HEK293 (cell line): ENCODE data around the gene MAP4K2.

Experiments used
- CTCF ChIA-PET: fragments of 350-600 bp; formaldehyde crosslinking; extraction: SDS; loops from one replicate; lab custom pipeline; 2021; ENCODE audit warnings: antibody characterized with exemption; lab: Yijun Ruan, JAX
- POLR2A ChIA-PET: fragments of 300-600 bp; formaldehyde crosslinking; extraction: SDS; loops from one replicate; lab custom pipeline; 2020; ENCODE audit warnings: antibody characterized with exemption, inconsistent platforms; lab: Yijun Ruan, JAX
- H3K27ac ChIP-seq: fragments of 200-500 bp; sonication (Bioruptor generic); 2 replicates; pipeline ENCODE4 v1.5.1; 2014; ENCODE audit warnings: low read depth, low read length, control low read depth, inconsistent platforms; ENCODE audit errors: extremely low read depth
- H3K36me3 ChIP-seq, 2 experiments: fragments of 200-500 bp in 1 of 2; sonication (Bioruptor generic) in 1 of 2; 1 replicate in 1 of 2; 2 replicates in 1 of 2; pipeline ENCODE4 v1.5.1; 2014 to 2017; ENCODE audit warnings: inconsistent platforms in 2 of 2, low read length in 2 of 2; ENCODE audit not compliant: control insufficient read depth in 2 of 2, insufficient read depth in 1 of 2
- H3K4me1 ChIP-seq: fragments of 200-500 bp; sonication (Bioruptor generic); 2 replicates; pipeline ENCODE4 v1.5.1; 2014; ENCODE audit warnings: mild to moderate bottlenecking, low read length, inconsistent platforms; ENCODE audit not compliant: control insufficient read depth, insufficient read depth
- H3K4me3 ChIP-seq: 2 replicates; pipeline ENCODE4 v1.5.1; 2011; ENCODE audit warnings: low read depth, mild to moderate bottlenecking, control low read depth, low read length, moderate library complexity
- H3K9me3 ChIP-seq: fragments of 200-500 bp; sonication (Bioruptor generic); 2 replicates; pipeline ENCODE4 v1.5.1; 2014; ENCODE audit warnings: low read depth, low read length, inconsistent platforms; ENCODE audit not compliant: control insufficient read depth, insufficient read depth
- GLIS1 ChIP-seq: fragments of 450-650 bp; formaldehyde crosslinking; IDR thresholded peaks from 2 replicates; pipeline ENCODE4 v1.5.1; 2016; ENCODE audit warnings: missing biosample characterization, missing genetic modification characterization
- GLIS2 ChIP-seq: fragments of 450-650 bp; formaldehyde crosslinking; IDR thresholded peaks from 2 replicates; pipeline ENCODE4 v1.5.1; 2016; ENCODE audit warnings: missing biosample characterization, missing genetic modification characterization
- HOXA7 ChIP-seq: sonication (generic); formaldehyde crosslinking; IDR thresholded peaks from 2 replicates; pipeline ENCODE4 v1.8.1; 2022; ENCODE audit warnings: missing genetic modification reagents, borderline replicate concordance
- IKZF3 ChIP-seq: fragments of 450-650 bp; IDR thresholded peaks from 2 replicates; pipeline ENCODE4 v1.5.0; 2018; ENCODE audit warnings: missing biosample characterization, mild to moderate bottlenecking, missing genetic modification characterization, moderate library complexity
- KLF1 ChIP-seq: fragments of 450-650 bp; formaldehyde crosslinking; IDR thresholded peaks from 2 replicates; pipeline ENCODE4 v1.5.1; 2016; ENCODE audit warnings: missing biosample characterization, missing genetic modification characterization
- MZF1 ChIP-seq: fragments of 450-650 bp; formaldehyde crosslinking; IDR thresholded peaks from 2 replicates; pipeline ENCODE4 v1.5.1; 2017; ENCODE audit warnings: missing biosample characterization, missing genetic modification characterization, borderline replicate concordance
- ZBTB8A ChIP-seq: fragments of 450-650 bp; formaldehyde crosslinking; IDR thresholded peaks from 2 replicates; pipeline ENCODE4 v1.5.1; 2016; ENCODE audit warnings: missing biosample characterization, missing genetic modification characterization
- ZNF155 ChIP-seq: fragments of 450-650 bp; formaldehyde crosslinking; IDR thresholded peaks from 2 replicates; pipeline ENCODE4 v1.5.1; 2016; ENCODE audit warnings: missing biosample characterization, missing genetic modification characterization
- ZNF223 ChIP-seq: fragments of 450-650 bp; formaldehyde crosslinking; IDR thresholded peaks from 2 replicates; pipeline ENCODE4 v1.5.1; 2016; ENCODE audit warnings: missing biosample characterization, missing genetic modification characterization
- ZNF23 ChIP-seq: fragments of 450-650 bp; formaldehyde crosslinking; IDR thresholded peaks from 2 replicates; pipeline ENCODE4 v1.5.1; 2016; ENCODE audit warnings: missing biosample characterization, missing genetic modification characterization, borderline replicate concordance
- ZNF274 ChIP-seq, 2 experiments: fragments of 200-500 bp in 1 of 2; fragments of 450-650 bp in 1 of 2; sonication (Bioruptor generic) in 1 of 2; formaldehyde crosslinking in 1 of 2; IDR thresholded peaks; 2 replicates each; pipeline versions ENCODE4 v1.5.1 to v1.6.1; 2014 to 2016; ENCODE audit warnings: borderline replicate concordance in 1 of 2, inconsistent platforms in 1 of 2, low read length in 1 of 2, missing biosample characterization in 1 of 2, missing genetic modification characterization in 1 of 2
- ZNF292 ChIP-seq: fragments of 450-650 bp; formaldehyde crosslinking; IDR thresholded peaks from 2 replicates; pipeline ENCODE4 v1.5.1; 2016; ENCODE audit warnings: low read depth, missing biosample characterization, missing genetic modification characterization, borderline replicate concordance
- ZNF670 ChIP-seq: fragments of 450-650 bp; formaldehyde crosslinking; IDR thresholded peaks from 2 replicates; pipeline ENCODE4 v1.5.1; 2016; ENCODE audit warnings: missing biosample characterization, missing genetic modification characterization, low read depth
- ZNF677 ChIP-seq: fragments of 450-650 bp; IDR thresholded peaks from 2 replicates; pipeline ENCODE4 v1.5.0; 2018; ENCODE audit warnings: missing biosample characterization, mild to moderate bottlenecking, missing genetic modification characterization, moderate library complexity
- ZNF843 ChIP-seq: fragments of 450-650 bp; formaldehyde crosslinking; IDR thresholded peaks from 2 replicates; pipeline ENCODE4 v1.5.1; 2016; ENCODE audit warnings: missing biosample characterization, missing genetic modification characterization
- TF ChIP-seq, protein P1 (sequence below): fragments of 450-650 bp; formaldehyde crosslinking; optimal IDR thresholded peaks from 2 replicates; pipeline ENCODE3; 2016; ENCODE audit warnings: missing biosample characterization, mild to moderate bottlenecking, missing genetic modification characterization
- TF ChIP-seq, protein P2 (sequence below): fragments of 450-650 bp; IDR thresholded peaks from 2 replicates; pipeline ENCODE4 v1.5.1; 2018; ENCODE audit warnings: missing biosample characterization, missing genetic modification characterization
- TF ChIP-seq, protein P3 (sequence below): fragments of 450-650 bp; formaldehyde crosslinking; IDR thresholded peaks from 2 replicates; pipeline ENCODE4 v1.5.1; 2017; ENCODE audit warnings: missing biosample characterization, missing genetic modification characterization
- TF ChIP-seq, protein P4 (sequence below): fragments of 450-650 bp; formaldehyde crosslinking; IDR thresholded peaks from 2 replicates; pipeline ENCODE4 v1.5.1; 2016; ENCODE audit warnings: missing biosample characterization, missing genetic modification characterization
- TF ChIP-seq, protein P5 (sequence below): fragments of 450-650 bp; formaldehyde crosslinking; IDR thresholded peaks from 2 replicates; pipeline ENCODE4 v1.5.1; 2016; ENCODE audit warnings: missing biosample characterization, missing genetic modification characterization

MAP4K2 gene

DNA sequence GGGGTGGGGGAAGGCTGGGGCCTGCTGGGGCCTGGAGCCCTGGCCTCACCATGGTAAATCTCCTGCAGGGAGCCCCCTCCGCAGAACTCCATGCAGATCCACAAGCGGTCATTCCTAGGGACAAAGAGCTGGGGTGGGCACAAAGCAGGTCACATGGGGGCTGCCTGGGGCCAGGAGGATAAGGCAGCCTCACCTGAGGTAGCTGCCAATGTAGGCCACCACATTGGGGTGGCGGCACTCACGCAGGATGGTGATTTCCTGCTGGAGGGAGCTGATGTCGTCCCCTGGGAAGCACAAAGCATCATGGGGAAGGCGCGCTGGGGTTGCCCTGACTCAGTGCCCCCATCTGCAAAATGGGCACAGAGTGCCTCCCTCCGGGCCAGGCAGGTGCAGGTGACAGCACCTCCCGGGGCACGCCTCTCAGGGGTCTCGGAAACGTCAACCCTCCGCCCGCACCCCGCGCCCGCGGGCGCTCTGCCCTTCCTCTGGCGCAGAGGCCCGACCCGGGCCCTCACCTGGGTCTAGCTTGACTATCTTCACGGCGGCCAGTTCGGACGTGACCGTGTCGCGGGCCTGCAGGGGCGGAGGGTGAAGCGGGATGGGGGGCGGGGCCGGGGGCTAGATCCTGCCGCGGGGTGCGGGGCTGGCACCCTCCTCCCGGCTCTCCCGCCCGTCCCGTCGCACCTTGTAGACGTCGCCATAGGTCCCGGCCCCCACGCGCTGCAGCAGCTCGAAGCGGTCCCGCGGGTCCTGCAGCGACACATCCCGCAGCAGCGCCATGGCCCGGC, 450 bp downstream of the MAP4K2 start (continued):
- TF ChIP-seq ZNF292: no peak
- TF ChIP-seq ZNF843 (tag by site-specific recombination): no peak
- TF ChIP-seq MZF1 (tag by site-specific recombination): no peak
- no peak for TF ChIP-seq IKZF3 (tag by site-specific recombination)
- TF ChIP-seq, protein P1, sequence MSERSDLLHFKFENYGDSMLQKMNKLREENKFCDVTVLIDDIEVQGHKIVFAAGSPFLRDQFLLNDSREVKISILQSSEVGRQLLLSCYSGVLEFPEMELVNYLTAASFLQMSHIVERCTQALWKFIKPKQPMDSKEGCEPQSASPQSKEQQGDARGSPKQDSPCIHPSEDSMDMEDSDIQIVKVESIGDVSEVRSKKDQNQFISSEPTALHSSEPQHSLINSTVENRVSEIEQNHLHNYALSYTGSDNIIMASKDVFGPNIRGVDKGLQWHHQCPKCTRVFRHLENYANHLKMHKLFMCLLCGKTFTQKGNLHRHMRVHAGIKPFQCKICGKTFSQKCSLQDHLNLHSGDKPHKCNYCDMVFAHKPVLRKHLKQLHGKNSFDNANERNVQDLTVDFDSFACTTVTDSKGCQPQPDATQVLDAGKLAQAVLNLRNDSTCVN (tag by site-specific recombination): peak; percentile 32
- TF ChIP-seq, protein P2, sequence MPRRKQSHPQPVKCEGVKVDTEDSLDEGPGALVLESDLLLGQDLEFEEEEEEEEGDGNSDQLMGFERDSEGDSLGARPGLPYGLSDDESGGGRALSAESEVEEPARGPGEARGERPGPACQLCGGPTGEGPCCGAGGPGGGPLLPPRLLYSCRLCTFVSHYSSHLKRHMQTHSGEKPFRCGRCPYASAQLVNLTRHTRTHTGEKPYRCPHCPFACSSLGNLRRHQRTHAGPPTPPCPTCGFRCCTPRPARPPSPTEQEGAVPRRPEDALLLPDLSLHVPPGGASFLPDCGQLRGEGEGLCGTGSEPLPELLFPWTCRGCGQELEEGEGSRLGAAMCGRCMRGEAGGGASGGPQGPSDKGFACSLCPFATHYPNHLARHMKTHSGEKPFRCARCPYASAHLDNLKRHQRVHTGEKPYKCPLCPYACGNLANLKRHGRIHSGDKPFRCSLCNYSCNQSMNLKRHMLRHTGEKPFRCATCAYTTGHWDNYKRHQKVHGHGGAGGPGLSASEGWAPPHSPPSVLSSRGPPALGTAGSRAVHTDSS (tag by site-specific recombination): no peak
- TF ChIP-seq HOXA7 (CRISPR knock-in tag): no peak

DNA sequence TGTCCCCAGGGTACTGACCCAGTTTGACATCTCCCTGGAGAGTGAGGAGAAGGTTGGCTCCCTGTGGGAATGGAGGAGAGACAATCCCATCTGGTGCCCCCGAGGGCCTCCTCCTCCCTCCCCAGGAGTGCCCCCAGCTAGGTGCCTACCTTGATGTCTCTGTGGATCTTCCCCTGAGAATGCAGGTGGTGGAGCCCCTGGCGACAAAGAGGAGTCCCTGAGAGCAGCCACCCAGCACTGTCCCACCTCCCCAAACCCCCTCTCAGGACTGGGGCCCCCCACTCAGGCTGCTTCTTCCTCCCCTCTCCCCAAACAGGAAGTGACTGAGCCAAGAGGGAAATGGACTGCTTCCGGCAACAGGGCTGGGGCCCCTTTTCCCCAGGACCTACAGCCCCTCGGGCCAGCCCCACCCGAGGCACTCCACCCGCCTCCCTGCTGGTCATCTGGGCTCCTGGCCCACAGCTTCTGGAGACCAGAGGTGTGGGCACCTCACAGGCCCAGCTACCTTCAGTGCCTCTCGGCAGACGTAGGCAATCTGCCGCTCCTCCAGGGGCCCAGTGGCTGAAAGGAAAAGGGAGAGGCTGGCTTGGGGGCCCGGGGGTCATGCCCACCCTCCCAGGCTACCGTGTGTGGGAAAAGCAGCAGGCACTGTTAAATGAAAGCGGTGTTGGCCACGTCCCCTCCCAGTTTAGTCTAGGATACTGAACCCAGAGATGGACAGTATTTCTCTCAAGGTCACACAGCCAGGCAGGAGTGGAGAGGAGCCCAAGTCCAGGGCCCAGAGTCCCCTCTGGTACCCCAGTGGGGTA, 1.2 kb downstream of the MAP4K2 start:
- H3K4me3 ChIP-seq: no peak overlapping the region
- CTCF ChIA-PET: interaction anchor here (0.6 to 0.7 kb wide), 2 partner anchors 529 to 1583 kb away, joined by 3 to 4 read pairs; no protein-coding TSS in a partner anchor

More for the DNA sequence above, 1.2 kb downstream of the MAP4K2 start:
- H3K36me3 ChIP-seq: peaks cover 0 to 45% of the 10 kb centered on the region in 2 experiments; a peak in 1 of 3 replicates
- no peaks in the 10 kb centered on the region for H3K9me3 ChIP-seq
- H3K27ac ChIP-seq: no peak overlapping the region
- H3K4me1 ChIP-seq: peaks cover 4% of the 10 kb centered on the region
- TF ChIP-seq ZNF670 (tag by site-specific recombination): no peak
- TF ChIP-seq ZNF155 (tag by site-specific recombination): no peak
- TF ChIP-seq GLIS1: peak; percentile 55; the same call in 1 of the 2 replicates
- peak; percentile 55 for TF ChIP-seq GLIS2 (tag by site-specific recombination)
- TF ChIP-seq, protein P3, sequence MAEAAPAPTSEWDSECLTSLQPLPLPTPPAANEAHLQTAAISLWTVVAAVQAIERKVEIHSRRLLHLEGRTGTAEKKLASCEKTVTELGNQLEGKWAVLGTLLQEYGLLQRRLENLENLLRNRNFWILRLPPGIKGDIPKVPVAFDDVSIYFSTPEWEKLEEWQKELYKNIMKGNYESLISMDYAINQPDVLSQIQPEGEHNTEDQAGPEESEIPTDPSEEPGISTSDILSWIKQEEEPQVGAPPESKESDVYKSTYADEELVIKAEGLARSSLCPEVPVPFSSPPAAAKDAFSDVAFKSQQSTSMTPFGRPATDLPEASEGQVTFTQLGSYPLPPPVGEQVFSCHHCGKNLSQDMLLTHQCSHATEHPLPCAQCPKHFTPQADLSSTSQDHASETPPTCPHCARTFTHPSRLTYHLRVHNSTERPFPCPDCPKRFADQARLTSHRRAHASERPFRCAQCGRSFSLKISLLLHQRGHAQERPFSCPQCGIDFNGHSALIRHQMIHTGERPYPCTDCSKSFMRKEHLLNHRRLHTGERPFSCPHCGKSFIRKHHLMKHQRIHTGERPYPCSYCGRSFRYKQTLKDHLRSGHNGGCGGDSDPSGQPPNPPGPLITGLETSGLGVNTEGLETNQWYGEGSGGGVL: peak; percentile 27; the same call in 1 of the 2 replicates
- no peak for TF ChIP-seq ZNF23 (tag by site-specific recombination)
- no peak for TF ChIP-seq ZNF677 (tag by site-specific recombination)
- TF ChIP-seq ZBTB8A: 0 out of 2 replicates have a peak, but pooled peaks have one; percentile 14
- TF ChIP-seq, protein P4, sequence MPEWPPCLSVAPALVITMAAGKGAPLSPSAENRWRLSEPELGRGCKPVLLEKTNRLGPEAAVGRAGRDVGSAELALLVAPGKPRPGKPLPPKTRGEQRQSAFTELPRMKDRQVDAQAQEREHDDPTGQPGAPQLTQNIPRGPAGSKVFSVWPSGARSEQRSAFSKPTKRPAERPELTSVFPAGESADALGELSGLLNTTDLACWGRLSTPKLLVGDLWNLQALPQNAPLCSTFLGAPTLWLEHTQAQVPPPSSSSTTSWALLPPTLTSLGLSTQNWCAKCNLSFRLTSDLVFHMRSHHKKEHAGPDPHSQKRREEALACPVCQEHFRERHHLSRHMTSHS: no peak
- TF ChIP-seq ZNF223 (tag by site-specific recombination): no peak
- peak; percentile 75 for TF ChIP-seq KLF1
- TF ChIP-seq, protein P5, sequence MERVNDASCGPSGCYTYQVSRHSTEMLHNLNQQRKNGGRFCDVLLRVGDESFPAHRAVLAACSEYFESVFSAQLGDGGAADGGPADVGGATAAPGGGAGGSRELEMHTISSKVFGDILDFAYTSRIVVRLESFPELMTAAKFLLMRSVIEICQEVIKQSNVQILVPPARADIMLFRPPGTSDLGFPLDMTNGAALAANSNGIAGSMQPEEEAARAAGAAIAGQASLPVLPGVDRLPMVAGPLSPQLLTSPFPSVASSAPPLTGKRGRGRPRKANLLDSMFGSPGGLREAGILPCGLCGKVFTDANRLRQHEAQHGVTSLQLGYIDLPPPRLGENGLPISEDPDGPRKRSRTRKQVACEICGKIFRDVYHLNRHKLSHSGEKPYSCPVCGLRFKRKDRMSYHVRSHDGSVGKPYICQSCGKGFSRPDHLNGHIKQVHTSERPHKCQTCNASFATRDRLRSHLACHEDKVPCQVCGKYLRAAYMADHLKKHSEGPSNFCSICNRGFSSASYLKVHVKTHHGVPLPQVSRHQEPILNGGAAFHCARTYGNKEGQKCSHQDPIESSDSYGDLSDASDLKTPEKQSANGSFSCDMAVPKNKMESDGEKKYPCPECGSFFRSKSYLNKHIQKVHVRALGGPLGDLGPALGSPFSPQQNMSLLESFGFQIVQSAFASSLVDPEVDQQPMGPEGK: peak; percentile 40
- TF ChIP-seq ZNF274 (IDR thresholded peaks at IDR 0.05; ENCODE audit: low read length): no peak
- no peak for TF ChIP-seq ZNF274 (tag by site-specific recombination; IDR thresholded peaks at IDR 0.05; ENCODE audit: borderline replicate concordance)
- POLR2A ChIA-PET: interaction anchor here (0.9 to 2.3 kb wide), 3 partner anchors 23 to 310 kb away, joined by 3 to 24 read pairs (median 3); partner anchors contain the start of genes SAC3D1, SF1 and TM7SF2
